ENCODE measurements around the gene RTCA.

The RTCA gene

GRCh38 chr1:100300691-100301090, 34.7 kb downstream of the RTCA start:
- TF ChIP-seq, protein P1, sequence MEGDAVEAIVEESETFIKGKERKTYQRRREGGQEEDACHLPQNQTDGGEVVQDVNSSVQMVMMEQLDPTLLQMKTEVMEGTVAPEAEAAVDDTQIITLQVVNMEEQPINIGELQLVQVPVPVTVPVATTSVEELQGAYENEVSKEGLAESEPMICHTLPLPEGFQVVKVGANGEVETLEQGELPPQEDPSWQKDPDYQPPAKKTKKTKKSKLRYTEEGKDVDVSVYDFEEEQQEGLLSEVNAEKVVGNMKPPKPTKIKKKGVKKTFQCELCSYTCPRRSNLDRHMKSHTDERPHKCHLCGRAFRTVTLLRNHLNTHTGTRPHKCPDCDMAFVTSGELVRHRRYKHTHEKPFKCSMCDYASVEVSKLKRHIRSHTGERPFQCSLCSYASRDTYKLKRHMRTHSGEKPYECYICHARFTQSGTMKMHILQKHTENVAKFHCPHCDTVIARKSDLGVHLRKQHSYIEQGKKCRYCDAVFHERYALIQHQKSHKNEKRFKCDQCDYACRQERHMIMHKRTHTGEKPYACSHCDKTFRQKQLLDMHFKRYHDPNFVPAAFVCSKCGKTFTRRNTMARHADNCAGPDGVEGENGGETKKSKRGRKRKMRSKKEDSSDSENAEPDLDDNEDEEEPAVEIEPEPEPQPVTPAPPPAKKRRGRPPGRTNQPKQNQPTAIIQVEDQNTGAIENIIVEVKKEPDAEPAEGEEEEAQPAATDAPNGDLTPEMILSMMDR (IDR thresholded peaks at IDR 0.05; ENCODE audit: insufficient read depth, low read length, poor library complexity, severe bottlenecking): no peak

GRCh38 chr1:100302739-100303138, 36.7 kb downstream of the RTCA start:
- no peak overlapping the region for H3K4me3 ChIP-seq (replicated peaks; ENCODE audit: low read depth, low read length)
- H3K36me3 ChIP-seq (ENCODE audit: control insufficient read depth, insufficient read depth, low read length): no peaks in the 10 kb centered on the region
- H3K27me3 ChIP-seq (replicated peaks; ENCODE audit: control insufficient read depth, insufficient read depth, low read length): no peaks in the 10 kb centered on the region
- no peak for DNase-seq (ENCODE audit: extremely low read depth, insufficient read length)
- TF ChIP-seq, protein P1 (IDR thresholded peaks at IDR 0.05; ENCODE audit: insufficient read depth, low read length, poor library complexity, severe bottlenecking): no peak

More at GRCh38 chr1:100300691-100301090, 34.7 kb downstream of the RTCA start:
- Histone ChIP-seq H3K36me3 (ENCODE audit: control insufficient read depth, insufficient read depth, low read length) (no peaks in the 10 kb centered on the region), H3K4me3 (replicated peaks; ENCODE audit: low read depth, low read length) (no peak overlapping the region), H3K27me3 (replicated peaks; ENCODE audit: control insufficient read depth, insufficient read depth, low read length) (no peaks in the 10 kb centered on the region)
- no peak for DNase-seq (ENCODE audit: extremely low read depth, insufficient read length)

GRCh38 chr1:100304227-100304626, 38.2 kb downstream of the RTCA start:
- no peak for DNase-seq (ENCODE audit: extremely low read depth, insufficient read length)
- Histone ChIP-seq H3K36me3 (ENCODE audit: control insufficient read depth, insufficient read depth, low read length) (no peaks in the 10 kb centered on the region), H3K4me3 (replicated peaks; ENCODE audit: low read depth, low read length) (no peak overlapping the region), H3K27me3 (replicated peaks; ENCODE audit: control insufficient read depth, insufficient read depth, low read length) (no peaks in the 10 kb centered on the region)
- TF ChIP-seq, protein P1 (IDR thresholded peaks at IDR 0.05; ENCODE audit: insufficient read depth, low read length, poor library complexity, severe bottlenecking): no peak

GRCh38 chr1:100304921-100305320, 38.9 kb downstream of the RTCA start:
- TF ChIP-seq, protein P1 (IDR thresholded peaks at IDR 0.05; ENCODE audit: insufficient read depth, low read length, poor library complexity, severe bottlenecking): no peak
- Histone ChIP-seq H3K4me3 (replicated peaks; ENCODE audit: low read depth, low read length) (no peak overlapping the region), H3K36me3 (ENCODE audit: control insufficient read depth, insufficient read depth, low read length) (no peaks in the 10 kb centered on the region), H3K27me3 (replicated peaks; ENCODE audit: control insufficient read depth, insufficient read depth, low read length) (no peaks in the 10 kb centered on the region)
- no peak for DNase-seq (ENCODE audit: extremely low read depth, insufficient read length)

- H3K27me3 ChIP-seq (replicated peaks; ENCODE audit: control insufficient read depth, insufficient read depth, low read length): no peaks in the 10 kb centered on the region
- DNase-seq (ENCODE audit: extremely low read depth, insufficient read length): no peak
These were observed 39.9 kb downstream of the RTCA start for GRCh38 chr1:100305954-100306353.

More at GRCh38 chr1:100305954-100306353, 39.9 kb downstream of the RTCA start:
- no peak overlapping the region for H3K4me3 ChIP-seq (replicated peaks; ENCODE audit: low read depth, low read length)
- H3K36me3 ChIP-seq (ENCODE audit: control insufficient read depth, insufficient read depth, low read length): no peaks in the 10 kb centered on the region
- TF ChIP-seq, protein P1 (IDR thresholded peaks at IDR 0.05; ENCODE audit: insufficient read depth, low read length, poor library complexity, severe bottlenecking): no peak
